GM20000 (cell line): Measurements from ENCODE around the gene MERTK.
A peak's percentile ranks its signal among the peaks of the same experiment; 100 is the strongest.

Source experiments
- DNase-seq: peaks from one replicate; pipeline ENCODE4 v3.0.0; 2012; ENCODE audit warnings: low spot score
- CTCF ChIP-seq: IDR thresholded peaks from 2 replicates; pipeline ENCODE4 v1.5.1; 2012; ENCODE audit warnings: mild to moderate bottlenecking, control low read depth; ENCODE audit errors: extremely low read depth, missing control alignments

The MERTK gene

GRCh38 chr2:112054847-112055729 is 156.7 kb downstream of the MERTK start, which contains the start of gene TMEM87B:
TSS of gene TMEM87B (plus strand) at chr2:112055269. CDS start at chr2:112055592, 323 bp downstream.
- no peak for TF ChIP-seq CTCF

DNA sequence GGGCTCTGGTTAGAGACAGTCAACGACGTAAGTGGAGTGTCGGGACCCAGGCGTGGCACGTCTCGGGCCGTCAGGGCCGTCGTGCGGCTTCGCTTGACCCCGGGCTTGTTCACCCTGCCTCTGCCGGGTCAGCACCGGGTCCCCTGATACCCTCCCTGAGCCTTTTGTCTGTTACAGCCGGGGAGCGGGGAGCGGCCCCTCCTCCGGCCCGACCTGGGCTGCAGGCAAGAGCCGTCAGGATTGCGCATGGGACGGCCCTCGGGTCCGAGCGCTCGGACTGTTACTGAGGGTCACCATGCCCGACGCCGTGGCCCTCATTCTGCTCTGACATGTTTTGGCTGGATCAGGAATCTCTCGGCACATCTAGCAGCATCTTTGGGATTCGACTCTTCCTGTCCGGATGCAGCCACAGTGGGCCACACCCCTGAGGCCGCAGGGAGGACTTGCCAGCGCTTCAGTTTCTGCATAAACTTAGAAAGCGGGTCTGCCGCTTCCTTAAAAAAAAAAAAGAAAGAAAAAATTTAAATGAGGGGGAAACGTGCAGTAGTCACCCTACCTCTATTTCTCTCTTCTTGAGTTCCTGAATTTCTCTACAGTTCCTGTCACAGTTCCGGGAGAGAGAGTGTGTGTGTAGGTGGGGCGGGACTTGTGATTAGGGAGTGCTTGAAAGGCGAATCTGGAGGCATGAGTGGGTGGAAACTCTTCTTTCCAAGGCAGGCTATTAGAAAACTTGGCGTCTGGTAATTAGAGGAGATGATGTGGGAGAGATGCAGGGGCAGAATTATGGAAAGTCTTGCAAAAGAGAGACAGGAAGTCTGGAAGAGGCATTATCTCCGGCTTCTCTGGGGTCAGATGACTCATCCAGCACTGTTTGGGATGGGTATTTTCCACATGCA is 157.6 kb downstream of the MERTK start:
- no peak for TF ChIP-seq CTCF
- no peak for DNase-seq

More at GRCh38 chr2:112054847-112055729, 156.7 kb downstream of the MERTK start, which contains the start of gene TMEM87B:
- peak; percentile 97 for DNase-seq

- no peak for TF ChIP-seq CTCF
- DNase-seq = no peak
Observed at GRCh38 chr2:112056626-112056987, 158.2 kb downstream of the MERTK start.

DNA sequence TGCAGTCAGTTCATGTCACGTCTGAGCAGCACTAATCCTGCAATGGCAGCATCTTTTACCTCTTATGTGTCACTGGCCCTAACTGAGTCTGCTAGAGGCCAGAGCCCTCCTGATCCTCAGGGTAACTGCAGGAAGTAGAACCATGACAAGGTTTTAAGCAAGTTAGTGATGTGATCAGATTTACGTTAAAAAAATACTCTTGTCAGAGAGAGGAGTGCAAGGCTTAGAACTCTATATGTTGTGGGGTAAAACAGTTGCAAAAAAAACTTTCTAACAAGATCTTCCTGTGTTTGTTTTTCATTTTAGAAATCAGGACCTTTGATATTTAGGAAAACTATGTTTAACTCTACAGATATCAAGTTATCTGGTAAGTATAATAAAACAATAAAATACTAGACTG is 161.3 kb downstream of the MERTK start:
- no peak for TF ChIP-seq CTCF
- no peak for DNase-seq

GRCh38 chr2:112061299-112061698 is 162.9 kb downstream of the MERTK start:
- no peak for TF ChIP-seq CTCF
- no peak for DNase-seq

- DNase-seq = no peak
- no peak for TF ChIP-seq CTCF
Observed at GRCh38 chr2:112061840-112062239, 163.4 kb downstream of the MERTK start.

DNA sequence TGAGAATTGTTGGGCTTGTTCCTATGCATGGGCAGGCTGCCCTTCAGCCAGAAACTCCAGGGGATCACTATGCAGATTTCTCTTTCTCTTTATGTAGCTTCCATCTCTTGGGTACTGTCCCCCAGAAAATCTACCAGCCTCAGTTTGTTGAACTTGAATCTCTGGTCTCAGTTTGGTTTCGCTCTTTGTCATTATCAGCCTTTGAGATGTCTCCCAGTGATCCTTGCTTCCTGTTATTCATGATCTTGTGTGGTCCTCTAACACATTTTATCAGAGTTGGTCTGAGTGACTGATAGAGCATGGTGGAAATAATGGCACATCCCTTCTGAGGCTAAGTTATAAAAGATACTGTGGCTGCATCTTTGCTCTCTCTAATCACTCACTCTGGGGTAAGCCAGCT is 164.5 kb downstream of the MERTK start:
- DNase-seq = no peak
- no peak for TF ChIP-seq CTCF
